Measurements from ENCODE around the gene FIZ1. TPM values are rescaled to one million over a fixed set of nuclear protein-coding genes. Genes with fewer than 3 reads are reported as not detected.

The FIZ1 gene
- total RNA-seq, 1 donor from 2014 or later = 21.5 TPM

DNA sequence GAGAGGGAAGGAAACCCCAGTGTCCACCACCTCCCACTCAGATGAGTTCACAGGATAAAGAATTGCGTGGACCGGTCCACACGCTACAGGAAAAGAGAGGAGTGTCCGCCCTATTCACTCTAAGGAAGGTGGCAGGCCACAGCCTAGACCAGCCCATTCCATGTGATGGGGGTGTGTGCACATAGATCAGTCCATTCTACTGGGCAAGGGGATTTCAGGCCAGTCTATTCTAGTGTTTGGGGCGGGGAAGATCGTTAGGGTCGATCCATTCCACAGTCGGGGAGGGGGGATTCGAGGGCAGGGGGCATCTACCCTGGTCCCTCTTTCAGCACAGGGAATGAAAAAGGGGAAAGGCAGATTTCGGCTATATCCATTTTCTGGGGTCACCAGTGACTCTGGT is 7.8 kb downstream of the FIZ1 start:
- Mint-ChIP-seq H3K27me3 (ENCODE audit: unreplicated experiment) (peaks cover 9% of the 10 kb centered on the region), H3K4me3 (ENCODE audit: unreplicated experiment) (peak overlapping the region; percentile 72), H3K36me3 (ENCODE audit: low read depth, unreplicated experiment) (peaks cover 28% of the 10 kb centered on the region), H3K27ac (ENCODE audit: unreplicated experiment) (peak overlapping the region; percentile 71), H3K9me3 (ENCODE audit: unreplicated experiment) (no peaks in the 10 kb centered on the region), H3K4me1 (ENCODE audit: unreplicated experiment) (peaks cover 11% of the 10 kb centered on the region)
- DNase-seq (ENCODE audit: low spot score) = no peak
- TF ChIP-seq, protein P1, sequence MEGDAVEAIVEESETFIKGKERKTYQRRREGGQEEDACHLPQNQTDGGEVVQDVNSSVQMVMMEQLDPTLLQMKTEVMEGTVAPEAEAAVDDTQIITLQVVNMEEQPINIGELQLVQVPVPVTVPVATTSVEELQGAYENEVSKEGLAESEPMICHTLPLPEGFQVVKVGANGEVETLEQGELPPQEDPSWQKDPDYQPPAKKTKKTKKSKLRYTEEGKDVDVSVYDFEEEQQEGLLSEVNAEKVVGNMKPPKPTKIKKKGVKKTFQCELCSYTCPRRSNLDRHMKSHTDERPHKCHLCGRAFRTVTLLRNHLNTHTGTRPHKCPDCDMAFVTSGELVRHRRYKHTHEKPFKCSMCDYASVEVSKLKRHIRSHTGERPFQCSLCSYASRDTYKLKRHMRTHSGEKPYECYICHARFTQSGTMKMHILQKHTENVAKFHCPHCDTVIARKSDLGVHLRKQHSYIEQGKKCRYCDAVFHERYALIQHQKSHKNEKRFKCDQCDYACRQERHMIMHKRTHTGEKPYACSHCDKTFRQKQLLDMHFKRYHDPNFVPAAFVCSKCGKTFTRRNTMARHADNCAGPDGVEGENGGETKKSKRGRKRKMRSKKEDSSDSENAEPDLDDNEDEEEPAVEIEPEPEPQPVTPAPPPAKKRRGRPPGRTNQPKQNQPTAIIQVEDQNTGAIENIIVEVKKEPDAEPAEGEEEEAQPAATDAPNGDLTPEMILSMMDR (IDR thresholded peaks at IDR 0.05; ENCODE audit: unreplicated experiment) = no peak

DNA sequence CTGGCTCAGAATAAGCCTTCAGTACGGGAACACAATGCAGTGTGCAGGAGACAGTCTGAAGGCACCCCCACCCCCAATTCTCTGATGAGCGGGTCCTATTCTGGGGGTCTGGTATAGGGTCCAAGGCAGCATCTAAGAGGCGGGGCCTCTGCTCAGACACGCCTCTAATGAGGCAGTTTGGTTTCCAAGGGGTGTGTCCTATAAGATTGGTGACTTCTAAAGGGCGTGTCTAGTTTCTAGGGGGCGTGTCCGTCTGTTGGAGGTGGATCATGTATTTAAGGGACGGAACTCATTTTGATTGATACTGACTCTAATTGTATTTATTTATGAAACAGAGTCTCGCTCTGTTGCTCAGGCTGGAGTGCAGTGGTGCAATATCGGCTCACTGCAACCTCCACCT is 8.7 kb downstream of the FIZ1 start:
- TF ChIP-seq, protein P1 (IDR thresholded peaks at IDR 0.05; ENCODE audit: unreplicated experiment) = no peak
- peaks cover 11% of the 10 kb centered on the region for H3K4me1 Mint-ChIP-seq (ENCODE audit: unreplicated experiment)
- DNase-seq (ENCODE audit: low spot score) = no peak
- H3K4me3 Mint-ChIP-seq (ENCODE audit: unreplicated experiment) = no peak overlapping the region
- H3K36me3 Mint-ChIP-seq (ENCODE audit: low read depth, unreplicated experiment) = peaks cover 19% of the 10 kb centered on the region
- no peak overlapping the region for H3K27ac Mint-ChIP-seq (ENCODE audit: unreplicated experiment)
- H3K27me3 Mint-ChIP-seq (ENCODE audit: unreplicated experiment) = peaks cover 11% of the 10 kb centered on the region
- no peaks in the 10 kb centered on the region for H3K9me3 Mint-ChIP-seq (ENCODE audit: unreplicated experiment)

DNA sequence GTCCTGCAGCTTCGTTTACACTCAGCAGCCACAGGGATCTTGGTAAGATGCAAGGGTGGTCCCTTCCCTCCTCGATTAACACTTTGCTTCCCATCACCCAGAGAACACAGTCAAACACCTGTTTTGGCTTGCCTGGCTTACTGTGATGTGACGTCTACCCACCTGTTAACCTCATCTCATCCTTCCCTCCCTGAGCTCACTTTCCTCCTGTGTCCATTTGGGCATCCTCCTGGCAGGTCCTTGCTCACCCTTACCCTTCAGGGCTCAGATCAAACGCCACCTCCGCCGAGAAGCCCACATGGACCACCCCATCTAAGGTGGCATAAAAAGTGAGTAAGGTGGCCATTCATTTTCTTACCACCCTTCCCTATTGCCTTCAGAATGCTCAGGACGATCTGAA is 9.2 kb downstream of the FIZ1 start:
- peak overlapping the region; percentile 28 for H3K27ac Mint-ChIP-seq (ENCODE audit: unreplicated experiment)
- peaks cover 18% of the 10 kb centered on the region for H3K36me3 Mint-ChIP-seq (ENCODE audit: low read depth, unreplicated experiment)
- peaks cover 16% of the 10 kb centered on the region for H3K4me1 Mint-ChIP-seq (ENCODE audit: unreplicated experiment)
- H3K4me3 Mint-ChIP-seq (ENCODE audit: unreplicated experiment) = no peak overlapping the region
- DNase-seq (ENCODE audit: low spot score) = no peak
- TF ChIP-seq, protein P1 (IDR thresholded peaks at IDR 0.05; ENCODE audit: unreplicated experiment) = no peak
- H3K27me3 Mint-ChIP-seq (ENCODE audit: unreplicated experiment) = peaks cover 15% of the 10 kb centered on the region
- H3K9me3 Mint-ChIP-seq (ENCODE audit: unreplicated experiment) = no peaks in the 10 kb centered on the region

DNA sequence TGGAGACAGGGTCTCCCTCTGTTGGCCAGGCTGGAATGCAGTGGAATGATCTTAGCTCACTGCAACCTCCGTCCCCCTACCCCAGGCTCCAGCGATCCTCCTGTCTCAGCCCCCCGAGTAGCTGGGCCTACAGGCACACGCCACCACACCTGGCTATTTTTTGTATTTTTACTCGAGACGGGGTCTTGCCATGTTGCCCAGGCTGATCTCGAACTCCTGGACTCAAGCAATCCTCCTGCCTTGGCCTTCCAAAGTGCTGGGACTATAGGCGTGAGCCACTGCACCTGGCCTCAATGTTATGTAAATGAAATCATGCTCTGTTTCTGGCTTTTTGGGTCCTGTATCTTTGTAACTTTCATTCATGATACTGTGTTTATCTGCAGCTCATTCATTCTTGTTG is 10.6 kb downstream of the FIZ1 start:
- DNase-seq (ENCODE audit: low spot score) = no peak
- H3K36me3 Mint-ChIP-seq (ENCODE audit: low read depth, unreplicated experiment) = peaks cover 13% of the 10 kb centered on the region
- no peaks in the 10 kb centered on the region for H3K9me3 Mint-ChIP-seq (ENCODE audit: unreplicated experiment)
- peaks cover 13% of the 10 kb centered on the region for H3K27me3 Mint-ChIP-seq (ENCODE audit: unreplicated experiment)
- peaks cover 16% of the 10 kb centered on the region for H3K4me1 Mint-ChIP-seq (ENCODE audit: unreplicated experiment)
- no peak overlapping the region for H3K27ac Mint-ChIP-seq (ENCODE audit: unreplicated experiment)
- no peak overlapping the region for H3K4me3 Mint-ChIP-seq (ENCODE audit: unreplicated experiment)
- TF ChIP-seq, protein P1 (IDR thresholded peaks at IDR 0.05; ENCODE audit: unreplicated experiment) = no peak

DNA sequence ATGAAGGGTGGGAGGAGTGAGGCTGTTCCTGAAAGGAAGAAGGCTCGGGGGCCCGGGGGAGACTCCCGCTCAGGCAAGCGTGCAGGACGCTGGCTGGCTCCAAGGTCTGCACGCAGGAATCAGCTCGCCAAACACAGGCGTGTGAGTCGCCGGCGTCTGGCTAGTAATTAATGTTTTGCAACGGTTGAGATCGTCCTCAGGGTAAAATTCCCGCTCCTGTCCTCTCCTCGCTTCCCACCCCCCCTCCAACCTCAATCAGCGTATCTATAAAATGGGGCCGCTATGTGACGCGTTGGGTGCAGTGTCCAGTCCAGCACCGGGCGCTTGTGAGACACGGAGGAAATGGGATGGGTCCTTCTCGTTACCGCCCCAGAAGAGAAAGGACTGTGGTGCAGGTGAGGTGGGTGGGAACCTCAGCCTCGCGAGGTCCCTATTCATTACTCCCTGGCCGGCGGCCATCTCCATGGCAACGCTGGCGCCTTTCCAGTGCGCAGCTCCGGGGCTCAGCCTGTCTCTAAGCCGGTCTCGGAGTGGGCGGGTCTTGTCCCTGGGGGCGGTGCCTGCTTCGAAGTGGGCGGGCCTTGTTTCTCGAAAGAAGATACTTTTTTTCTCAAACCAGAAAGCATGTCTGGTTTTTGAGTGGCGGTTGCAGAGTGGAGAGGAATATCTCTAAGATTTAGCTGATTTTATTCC is 12.2 kb downstream of the FIZ1 start:
- DNase-seq (ENCODE audit: low spot score) = peak; percentile 95
- peaks cover 16% of the 10 kb centered on the region for H3K4me1 Mint-ChIP-seq (ENCODE audit: unreplicated experiment)
- H3K4me3 Mint-ChIP-seq (ENCODE audit: unreplicated experiment) = peak overlapping the region; percentile 89
- H3K9me3 Mint-ChIP-seq (ENCODE audit: unreplicated experiment) = no peaks in the 10 kb centered on the region
- peaks cover 13% of the 10 kb centered on the region for H3K27me3 Mint-ChIP-seq (ENCODE audit: unreplicated experiment)
- H3K27ac Mint-ChIP-seq (ENCODE audit: unreplicated experiment) = peak overlapping the region; percentile 70
- peaks cover 13% of the 10 kb centered on the region for H3K36me3 Mint-ChIP-seq (ENCODE audit: low read depth, unreplicated experiment)
- TF ChIP-seq, protein P1 (IDR thresholded peaks at IDR 0.05; ENCODE audit: unreplicated experiment) = no peak
